ENCODE results near the gene LZTS2.
A peak's percentile ranks its signal among the peaks of the same experiment; 100 is the strongest.

The LZTS2 gene

DNA sequence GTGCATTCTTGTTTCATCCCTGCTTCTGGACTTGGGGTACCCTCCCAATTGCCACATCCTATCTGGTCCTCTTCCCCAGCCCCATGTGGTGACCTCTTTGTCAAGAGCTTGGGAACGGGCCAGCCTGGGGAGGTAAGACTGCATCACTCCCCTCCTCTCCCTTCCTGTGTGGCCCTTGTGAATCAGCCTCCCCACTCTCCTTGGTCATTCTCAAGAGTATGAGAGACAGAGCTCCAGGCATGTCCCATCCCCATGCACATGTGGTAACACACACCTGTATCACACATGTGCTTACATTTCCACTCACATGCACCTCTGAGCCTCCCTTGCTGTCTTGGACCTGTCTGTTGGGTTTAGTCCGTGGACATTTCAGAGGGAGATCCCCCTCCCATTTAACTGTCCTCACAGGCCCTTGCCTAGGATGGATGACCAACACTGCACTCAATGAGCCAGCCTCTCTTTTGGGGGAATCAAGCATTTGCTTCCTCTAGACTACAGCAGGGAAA, 14.9 kb upstream of the LZTS2 start:
- no peak for DNase-seq (ENCODE audit: low read depth)
- no peak overlapping the region for H3K4me3 ChIP-seq (ENCODE audit: low read length)
- TF ChIP-seq, protein P1, sequence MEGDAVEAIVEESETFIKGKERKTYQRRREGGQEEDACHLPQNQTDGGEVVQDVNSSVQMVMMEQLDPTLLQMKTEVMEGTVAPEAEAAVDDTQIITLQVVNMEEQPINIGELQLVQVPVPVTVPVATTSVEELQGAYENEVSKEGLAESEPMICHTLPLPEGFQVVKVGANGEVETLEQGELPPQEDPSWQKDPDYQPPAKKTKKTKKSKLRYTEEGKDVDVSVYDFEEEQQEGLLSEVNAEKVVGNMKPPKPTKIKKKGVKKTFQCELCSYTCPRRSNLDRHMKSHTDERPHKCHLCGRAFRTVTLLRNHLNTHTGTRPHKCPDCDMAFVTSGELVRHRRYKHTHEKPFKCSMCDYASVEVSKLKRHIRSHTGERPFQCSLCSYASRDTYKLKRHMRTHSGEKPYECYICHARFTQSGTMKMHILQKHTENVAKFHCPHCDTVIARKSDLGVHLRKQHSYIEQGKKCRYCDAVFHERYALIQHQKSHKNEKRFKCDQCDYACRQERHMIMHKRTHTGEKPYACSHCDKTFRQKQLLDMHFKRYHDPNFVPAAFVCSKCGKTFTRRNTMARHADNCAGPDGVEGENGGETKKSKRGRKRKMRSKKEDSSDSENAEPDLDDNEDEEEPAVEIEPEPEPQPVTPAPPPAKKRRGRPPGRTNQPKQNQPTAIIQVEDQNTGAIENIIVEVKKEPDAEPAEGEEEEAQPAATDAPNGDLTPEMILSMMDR (IDR thresholded peaks at IDR 0.05; ENCODE audit: insufficient read depth, low read depth, low read length, missing control alignments), result no peak

DNA sequence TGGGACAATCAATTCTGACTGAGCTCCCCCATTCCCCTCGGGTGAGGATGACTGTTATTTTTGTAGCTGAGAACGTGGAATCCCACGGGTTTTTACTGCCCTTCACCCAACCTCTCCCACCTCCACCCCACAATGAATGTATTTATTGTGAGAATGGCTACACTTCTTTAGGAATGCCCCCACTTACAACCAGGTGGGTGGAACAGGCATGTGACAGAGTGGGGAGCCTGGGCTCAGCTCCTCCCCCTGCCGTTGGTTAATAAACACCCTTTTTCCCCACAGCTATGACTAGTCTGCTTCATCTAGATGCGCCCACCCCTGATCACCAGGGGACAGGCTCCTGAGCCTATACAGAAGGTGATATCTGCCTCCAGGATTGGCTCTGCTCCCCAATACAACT, 14.3 kb upstream of the LZTS2 start:
- DNase-seq (ENCODE audit: low read depth), result no peak
- TF ChIP-seq, protein P1 (IDR thresholded peaks at IDR 0.05; ENCODE audit: insufficient read depth, low read depth, low read length, missing control alignments), result no peak
- no peak overlapping the region for H3K4me3 ChIP-seq (ENCODE audit: low read length)

DNA sequence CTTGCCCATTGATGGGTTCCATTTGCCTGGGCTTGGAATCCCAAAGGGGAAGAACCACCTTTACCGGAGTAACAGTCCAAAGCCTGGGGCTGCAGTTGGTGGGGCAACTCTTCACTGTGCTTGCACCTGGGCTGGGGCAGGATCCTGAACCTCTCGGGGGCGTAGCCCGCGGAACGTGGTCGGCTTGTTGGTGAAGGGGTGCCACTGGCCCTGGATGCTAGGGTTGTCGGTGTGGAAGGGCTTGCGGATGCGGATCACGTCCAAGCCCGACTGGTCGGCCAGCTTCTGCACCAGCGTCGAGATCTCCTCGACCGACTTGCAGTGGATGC, 13.0 kb upstream of the LZTS2 start:
- TF ChIP-seq, protein P1 (IDR thresholded peaks at IDR 0.05; ENCODE audit: insufficient read depth, low read depth, low read length, missing control alignments), result no peak
- H3K4me3 ChIP-seq (ENCODE audit: low read length), result peak overlapping the region; percentile 85
- no peak for DNase-seq (ENCODE audit: low read depth)

DNA sequence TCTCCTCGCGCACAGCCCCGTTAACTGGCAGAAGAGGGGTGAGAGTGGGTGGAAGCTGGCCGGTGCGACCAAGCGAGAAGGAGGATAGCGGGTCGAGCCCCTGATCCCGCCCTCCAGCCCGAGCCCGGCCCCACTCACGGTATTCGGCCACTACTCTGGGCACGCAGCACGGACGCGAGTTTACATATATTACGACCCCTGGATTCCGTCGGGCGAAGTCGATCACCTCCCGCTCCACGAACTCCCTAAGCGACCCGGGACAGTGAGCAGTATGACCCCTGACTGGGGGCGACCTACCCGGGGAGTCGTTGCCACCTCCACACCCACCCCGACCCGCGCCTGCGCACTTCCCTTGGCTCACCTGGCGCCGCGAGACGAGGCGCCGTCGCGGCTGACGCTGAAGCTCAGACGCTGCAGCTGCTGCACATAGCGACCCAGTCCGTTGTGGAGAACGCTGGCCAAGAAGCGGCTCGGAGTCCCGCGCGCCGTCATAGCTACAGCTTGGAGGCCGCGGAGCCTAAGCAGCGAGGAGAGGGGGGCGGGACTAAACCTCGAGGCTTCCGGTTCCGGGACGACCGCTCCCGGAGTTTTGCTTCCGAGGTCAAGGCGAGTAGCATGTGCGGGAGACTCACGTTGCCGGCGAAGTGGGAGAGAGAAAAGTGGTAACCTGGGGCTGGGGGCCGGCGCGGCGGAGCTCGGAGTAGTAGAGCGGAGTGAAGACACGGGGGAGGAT, 12.5 kb upstream of the LZTS2 start, which contains the start of the genes MRPL43 and TWNK:
MRPL43 (minus strand) TSS at position 546 of the 733 bp plus-strand sequence; CDS start at position 492, 54 bp downstream.
TWNK (plus strand) TSS at position 592 of the 733 bp plus-strand sequence. CDS start 668 bp downstream, outside the sequence.
- peak; percentile 84 for DNase-seq (ENCODE audit: low read depth)
- TF ChIP-seq, protein P1 (IDR thresholded peaks at IDR 0.05; ENCODE audit: insufficient read depth, low read depth, low read length, missing control alignments), result no peak
- peak within 1 kb of the TSS; percentile 85 for H3K4me3 ChIP-seq (ENCODE audit: low read length)

DNA sequence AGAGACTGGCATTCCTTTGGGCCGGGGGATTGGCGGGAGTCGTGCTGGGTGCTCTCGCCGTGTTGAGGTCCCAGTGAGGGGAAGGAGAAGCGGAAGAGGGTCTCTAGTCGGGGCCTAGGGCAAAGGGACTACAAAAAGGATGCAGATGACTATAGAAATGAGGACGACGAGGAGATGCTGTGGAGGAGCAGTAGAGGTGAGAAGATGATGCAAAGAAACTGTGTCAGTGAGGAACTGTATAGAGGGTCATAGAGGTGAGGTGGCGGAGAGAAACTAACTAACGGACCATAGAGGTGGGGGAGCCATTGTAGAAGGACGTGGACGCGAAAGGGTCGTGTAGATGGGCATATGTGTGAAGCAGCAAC, 11.9 kb upstream of the LZTS2 start:
- peak overlapping the region; percentile 85 for H3K4me3 ChIP-seq (ENCODE audit: low read length)
- TF ChIP-seq, protein P1 (IDR thresholded peaks at IDR 0.05; ENCODE audit: insufficient read depth, low read depth, low read length, missing control alignments), result no peak

DNA sequence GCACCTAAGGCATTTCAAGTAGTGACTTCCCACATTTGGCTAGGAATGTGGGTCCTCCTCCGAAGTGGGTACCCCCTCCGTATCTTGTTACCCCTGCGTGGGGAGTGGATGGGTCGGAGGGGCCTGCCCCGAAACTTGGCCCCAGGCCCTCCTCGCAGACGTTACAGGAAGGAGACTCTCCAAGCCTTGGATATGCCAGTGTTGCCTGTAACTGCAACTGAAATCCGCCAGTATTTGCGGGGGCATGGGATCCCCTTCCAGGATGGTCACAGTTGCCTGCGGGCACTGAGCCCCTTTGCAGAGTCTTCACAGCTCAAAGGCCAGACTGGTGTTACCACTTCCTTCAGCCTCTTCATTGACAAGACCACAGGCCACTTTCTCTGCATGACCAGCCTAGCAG, 11.4 kb upstream of the LZTS2 start:
- TF ChIP-seq, protein P1 (IDR thresholded peaks at IDR 0.05; ENCODE audit: insufficient read depth, low read depth, low read length, missing control alignments), result no peak
- DNase-seq (ENCODE audit: low read depth), result no peak
- H3K4me3 ChIP-seq (ENCODE audit: low read length), result peak overlapping the region; percentile 85

More for the DNA sequence above, 11.9 kb upstream of the LZTS2 start:
- DNase-seq (ENCODE audit: low read depth), result no peak

DNA sequence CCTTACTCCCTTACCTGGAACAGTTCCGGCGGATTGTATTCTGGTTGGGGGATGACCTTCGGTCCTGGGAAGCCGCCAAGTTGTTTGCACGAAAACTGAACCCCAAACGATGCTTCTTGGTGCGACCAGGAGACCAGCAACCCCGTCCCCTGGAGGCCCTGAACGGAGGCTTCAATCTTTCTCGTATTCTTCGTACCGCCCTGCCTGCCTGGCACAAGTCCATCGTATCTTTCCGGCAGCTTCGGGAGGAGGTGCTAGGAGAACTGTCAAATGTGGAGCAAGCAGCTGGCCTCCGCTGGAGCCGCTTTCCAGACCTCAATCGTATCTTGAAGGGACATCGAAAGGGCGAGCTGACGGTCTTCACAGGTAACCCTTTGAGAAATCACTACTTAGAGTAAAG, 10.5 kb upstream of the LZTS2 start:
- TF ChIP-seq, protein P1 (IDR thresholded peaks at IDR 0.05; ENCODE audit: insufficient read depth, low read depth, low read length, missing control alignments), result no peak
- no peak for DNase-seq (ENCODE audit: low read depth)
- H3K4me3 ChIP-seq (ENCODE audit: low read length), result no peak overlapping the region
